PFSK-1 (cell line): ENCODE data around the gene CRX.

ENCODE experiments used
- POLR2AphosphoS5 ChIP-seq: IDR thresholded peaks from 2 replicates; pipeline ENCODE4 v1.6.1; 2012; ENCODE audit warnings: low read depth, mild to moderate bottlenecking, control low read depth, low read length, moderate library complexity
- TAF1 ChIP-seq: IDR thresholded peaks from 2 replicates; pipeline ENCODE4 v1.6.1; 2012; ENCODE audit warnings: low read length, control low read depth, borderline replicate concordance; ENCODE audit not compliant: insufficient read depth
- TF ChIP-seq, protein P1 (sequence below), 2 experiments: IDR thresholded peaks; 2 replicates each; pipeline versions ENCODE4 v1.6.1 to v1.8.0; 2011 to 2012; ENCODE audit warnings: low read depth in 2 of 2, low read length in 2 of 2, control low read depth in 1 of 2, inconsistent platforms in 1 of 2, mild to moderate bottlenecking in 1 of 2, moderate library complexity in 1 of 2; ENCODE audit not compliant: insufficient read depth in 1 of 2

DNA sequence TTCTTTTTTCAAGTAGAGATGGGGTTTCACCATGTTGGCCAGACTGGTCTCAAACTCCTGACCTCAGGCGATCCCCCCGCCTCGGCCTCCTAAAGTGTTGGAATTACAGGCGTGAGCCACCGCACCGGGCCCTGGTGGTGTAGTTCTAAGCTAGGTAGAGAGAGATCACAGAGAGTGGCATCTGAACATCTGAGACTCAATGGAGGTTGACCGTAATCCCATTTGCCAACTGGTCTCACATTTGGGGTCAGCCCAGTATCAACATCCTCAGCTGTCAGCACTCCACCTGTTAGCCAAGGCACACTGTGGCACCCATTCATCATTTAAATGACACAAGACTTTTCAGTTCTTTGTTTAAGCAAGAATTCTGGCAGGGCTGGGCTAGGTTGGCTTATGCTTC, 35.2 kb upstream of the CRX start:
- no peak for TF ChIP-seq TAF1
- no peak for TF ChIP-seq POLR2AphosphoS5
- TF ChIP-seq, protein P1, sequence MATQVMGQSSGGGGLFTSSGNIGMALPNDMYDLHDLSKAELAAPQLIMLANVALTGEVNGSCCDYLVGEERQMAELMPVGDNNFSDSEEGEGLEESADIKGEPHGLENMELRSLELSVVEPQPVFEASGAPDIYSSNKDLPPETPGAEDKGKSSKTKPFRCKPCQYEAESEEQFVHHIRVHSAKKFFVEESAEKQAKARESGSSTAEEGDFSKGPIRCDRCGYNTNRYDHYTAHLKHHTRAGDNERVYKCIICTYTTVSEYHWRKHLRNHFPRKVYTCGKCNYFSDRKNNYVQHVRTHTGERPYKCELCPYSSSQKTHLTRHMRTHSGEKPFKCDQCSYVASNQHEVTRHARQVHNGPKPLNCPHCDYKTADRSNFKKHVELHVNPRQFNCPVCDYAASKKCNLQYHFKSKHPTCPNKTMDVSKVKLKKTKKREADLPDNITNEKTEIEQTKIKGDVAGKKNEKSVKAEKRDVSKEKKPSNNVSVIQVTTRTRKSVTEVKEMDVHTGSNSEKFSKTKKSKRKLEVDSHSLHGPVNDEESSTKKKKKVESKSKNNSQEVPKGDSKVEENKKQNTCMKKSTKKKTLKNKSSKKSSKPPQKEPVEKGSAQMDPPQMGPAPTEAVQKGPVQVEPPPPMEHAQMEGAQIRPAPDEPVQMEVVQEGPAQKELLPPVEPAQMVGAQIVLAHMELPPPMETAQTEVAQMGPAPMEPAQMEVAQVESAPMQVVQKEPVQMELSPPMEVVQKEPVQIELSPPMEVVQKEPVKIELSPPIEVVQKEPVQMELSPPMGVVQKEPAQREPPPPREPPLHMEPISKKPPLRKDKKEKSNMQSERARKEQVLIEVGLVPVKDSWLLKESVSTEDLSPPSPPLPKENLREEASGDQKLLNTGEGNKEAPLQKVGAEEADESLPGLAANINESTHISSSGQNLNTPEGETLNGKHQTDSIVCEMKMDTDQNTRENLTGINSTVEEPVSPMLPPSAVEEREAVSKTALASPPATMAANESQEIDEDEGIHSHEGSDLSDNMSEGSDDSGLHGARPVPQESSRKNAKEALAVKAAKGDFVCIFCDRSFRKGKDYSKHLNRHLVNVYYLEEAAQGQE (IDR thresholded peaks at IDR 0.05; ENCODE audit: insufficient read depth in 1 of 2, low read depth in 2 of 2, low read length in 2 of 2): no peak
